Stimulated activated CD8-positive, alpha-beta memory T cell treated with anti-CD3 and anti-CD28 coated beads, Interleukin-15, amount 100 ng/mL, for 24 hours (primary cell): Measurements from ENCODE around the gene CACNA2D2.

Experiments used
- DNase-seq: peaks from one replicate; pipeline ENCODE4 v3.0.0-alpha.2; 2020; ENCODE audit warnings: low read depth

The CACNA2D2 gene

GRCh38 chr3:50502225-50502583 lies 1.2 kb downstream of the CACNA2D2 start:
- no peak for DNase-seq

DNA sequence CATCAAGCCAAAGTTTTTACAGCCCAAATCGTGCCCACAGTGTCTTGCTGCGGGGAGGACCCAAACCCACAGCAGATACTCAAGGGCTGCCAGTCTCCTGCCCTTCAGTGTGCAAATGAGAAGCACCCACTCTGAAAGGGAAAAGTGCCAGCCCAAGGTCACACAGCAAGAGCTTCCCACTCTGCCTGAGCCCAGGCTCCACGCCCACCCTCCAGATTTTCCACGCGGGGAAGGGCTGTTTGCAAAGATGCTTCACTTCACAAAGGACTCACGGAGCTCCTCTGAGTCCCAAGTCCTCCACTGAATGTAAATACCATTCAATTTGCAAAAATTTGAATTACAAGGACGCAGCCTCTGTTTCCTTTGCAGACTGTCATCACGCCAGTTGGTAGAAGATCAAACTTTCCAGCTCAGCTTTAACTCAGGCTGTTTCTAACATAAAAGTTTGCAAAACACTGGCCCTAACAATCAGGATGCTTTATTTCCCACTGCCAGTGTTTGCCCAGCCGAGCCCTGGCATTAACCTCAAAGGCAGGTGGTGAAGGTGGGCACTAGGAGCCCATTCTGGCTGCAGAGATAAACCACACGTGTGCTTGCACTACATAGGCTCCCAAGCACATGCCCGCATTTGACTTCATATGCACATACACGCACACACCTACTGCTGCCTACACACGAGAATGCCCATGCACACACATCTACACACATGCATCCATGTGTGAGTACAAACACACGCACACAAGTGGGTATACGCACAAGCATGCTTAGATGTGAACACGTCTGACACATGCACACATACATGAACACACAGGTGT lies 7.6 kb downstream of the CACNA2D2 start:
- DNase-seq: no peak

DNA sequence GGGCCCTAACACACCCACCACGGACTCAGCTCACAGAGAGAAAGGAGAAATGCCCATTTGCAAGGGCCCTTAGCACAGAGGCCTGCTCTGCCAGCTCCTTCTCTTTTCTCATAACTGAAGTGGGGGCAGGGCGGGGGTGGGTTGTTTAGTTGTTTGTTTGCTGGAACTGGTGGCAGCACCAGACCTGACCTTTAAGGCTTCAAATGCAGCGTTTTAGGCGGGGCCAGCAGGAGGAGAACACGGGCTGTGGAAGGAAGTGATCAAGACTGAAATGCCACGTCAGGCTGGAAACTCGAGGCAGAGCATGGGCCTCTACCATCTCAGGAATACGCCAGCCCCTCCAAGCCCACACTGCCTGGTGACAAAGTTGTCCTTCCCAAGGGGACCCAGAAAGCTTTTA lies 9.3 kb downstream of the CACNA2D2 start:
- no peak for DNase-seq

DNA sequence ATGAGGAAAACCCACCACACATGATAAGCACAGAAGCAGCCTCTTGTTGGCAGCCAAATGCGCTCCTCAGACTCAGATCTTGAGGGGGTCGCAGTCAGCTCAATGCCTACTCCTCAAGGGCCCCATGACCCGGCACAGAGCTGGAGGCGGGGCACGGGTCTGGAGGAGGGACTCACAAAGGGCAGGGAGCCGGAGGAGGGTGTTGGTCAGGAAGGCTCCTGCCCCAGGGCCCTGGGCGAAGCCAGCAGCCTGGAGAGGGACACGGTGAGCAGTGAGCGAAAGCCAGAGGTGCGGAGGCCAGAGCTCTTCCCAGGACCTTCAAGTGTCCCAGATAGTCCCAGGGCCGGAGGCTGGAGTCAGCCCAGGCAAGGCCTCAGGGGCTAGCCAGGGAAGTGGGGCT lies 9.8 kb downstream of the CACNA2D2 start:
- no peak for DNase-seq

- no peak for DNase-seq
These were observed 10.3 kb downstream of the CACNA2D2 start for GRCh38 chr3:50493086-50493485.

DNA sequence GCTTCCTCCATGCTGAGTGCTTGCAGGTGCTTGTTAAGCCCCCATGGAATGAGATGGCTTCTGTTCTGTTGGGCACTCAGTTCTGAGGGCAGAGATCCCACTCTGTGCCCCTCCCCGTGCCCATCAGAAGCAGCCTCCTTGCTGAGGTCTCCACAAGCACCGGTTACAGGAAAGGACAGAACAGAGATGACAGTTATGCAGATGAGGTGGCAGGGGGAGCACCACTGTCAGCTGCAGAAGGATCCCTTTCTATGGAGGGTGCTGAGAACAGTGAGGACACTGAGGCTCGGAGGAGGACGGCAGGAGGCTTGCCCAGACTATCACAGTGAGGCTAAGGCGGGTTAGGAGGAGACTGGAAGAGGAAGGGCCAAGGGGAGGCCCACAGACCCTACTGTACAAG lies 12.4 kb downstream of the CACNA2D2 start:
- no peak for DNase-seq

DNA sequence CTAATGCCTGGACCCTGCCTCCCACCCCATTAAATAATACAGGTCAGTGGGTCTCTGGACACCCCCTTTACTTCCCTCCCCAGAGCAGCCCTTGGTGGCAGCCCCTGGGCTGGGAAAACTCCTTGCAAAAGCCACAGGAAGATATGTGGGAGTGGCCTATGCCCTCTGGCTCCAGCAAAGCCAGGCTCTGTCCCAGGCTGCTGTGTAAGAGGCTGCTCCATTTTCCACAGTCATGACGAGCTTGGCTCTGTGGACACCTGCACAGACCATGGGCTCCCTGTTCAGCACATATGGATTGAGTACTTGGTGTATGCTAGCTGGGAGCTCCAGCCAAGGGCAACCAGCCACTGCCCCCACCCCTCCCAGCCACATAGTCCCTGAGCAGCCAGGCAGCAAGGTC lies 13.0 kb downstream of the CACNA2D2 start:
- DNase-seq: no peak

DNA sequence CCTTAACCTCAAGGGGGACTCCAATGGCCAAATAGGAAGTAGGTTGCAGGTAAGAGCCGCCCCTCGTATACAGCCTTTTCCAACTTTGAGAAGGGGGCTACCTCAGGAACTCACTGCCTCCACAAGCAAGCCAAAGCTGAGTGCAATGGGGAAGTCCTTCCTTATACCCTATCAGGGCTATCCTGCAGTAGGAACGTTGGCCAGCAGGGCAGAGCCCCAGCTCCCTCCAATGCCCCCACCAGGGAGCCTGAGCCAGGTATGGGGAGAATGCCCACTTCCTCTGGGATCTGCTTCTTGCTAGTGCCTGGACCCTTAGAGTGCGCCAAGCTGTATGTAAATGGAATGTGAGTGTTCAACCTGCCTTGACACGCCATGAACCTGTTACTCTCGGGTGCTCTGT lies 16.3 kb downstream of the CACNA2D2 start:
- no peak for DNase-seq

GRCh38 chr3:50486219-50486888 lies 17.1 kb downstream of the CACNA2D2 start:
- no peak for DNase-seq

DNA sequence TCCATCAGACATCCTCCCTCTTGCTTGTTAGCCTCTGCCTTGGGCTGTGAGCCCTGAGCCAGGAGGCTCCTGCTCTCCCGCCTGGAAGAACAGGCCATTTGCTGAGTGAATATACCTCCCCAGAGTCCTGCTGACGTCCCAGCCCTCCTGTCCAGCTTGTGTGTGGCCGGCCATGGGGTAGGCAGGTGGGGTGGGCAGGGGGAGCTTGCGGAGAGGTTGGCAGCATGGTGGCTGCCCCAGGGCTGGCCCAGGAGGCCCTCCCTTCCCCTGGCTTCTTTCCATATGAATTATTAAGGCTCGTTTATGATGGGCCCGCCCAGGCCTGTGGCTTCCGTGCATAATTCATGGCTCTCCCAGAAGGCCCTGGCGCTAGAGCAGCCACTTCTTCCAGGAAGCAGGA lies 18.7 kb downstream of the CACNA2D2 start:
- no peak for DNase-seq

- DNase-seq: no peak
These were observed 20.1 kb downstream of the CACNA2D2 start for GRCh38 chr3:50483374-50483773.

DNA sequence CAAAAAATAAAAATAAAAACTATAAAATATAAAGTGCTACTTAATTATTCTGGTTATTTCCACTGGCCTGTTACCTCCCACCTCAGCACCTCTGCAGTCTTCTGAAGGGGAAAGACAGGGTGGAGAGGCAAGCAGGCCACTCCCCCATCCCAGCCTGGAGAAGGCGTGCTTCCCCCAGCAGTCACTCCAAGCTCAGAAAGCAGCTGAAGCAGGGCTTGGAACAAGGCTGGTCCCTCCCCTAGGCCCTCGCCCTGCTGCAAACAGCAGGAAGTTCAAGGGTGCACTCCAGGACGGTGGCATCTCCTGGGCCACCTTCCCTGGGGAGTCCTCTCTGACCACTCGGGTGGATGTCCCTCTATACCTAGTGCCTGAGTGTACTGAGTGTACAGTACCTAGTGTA lies 21.4 kb downstream of the CACNA2D2 start:
- no peak for DNase-seq

- DNase-seq: no peak
These were observed 23.0 kb downstream of the CACNA2D2 start for GRCh38 chr3:50480471-50480870.

DNA sequence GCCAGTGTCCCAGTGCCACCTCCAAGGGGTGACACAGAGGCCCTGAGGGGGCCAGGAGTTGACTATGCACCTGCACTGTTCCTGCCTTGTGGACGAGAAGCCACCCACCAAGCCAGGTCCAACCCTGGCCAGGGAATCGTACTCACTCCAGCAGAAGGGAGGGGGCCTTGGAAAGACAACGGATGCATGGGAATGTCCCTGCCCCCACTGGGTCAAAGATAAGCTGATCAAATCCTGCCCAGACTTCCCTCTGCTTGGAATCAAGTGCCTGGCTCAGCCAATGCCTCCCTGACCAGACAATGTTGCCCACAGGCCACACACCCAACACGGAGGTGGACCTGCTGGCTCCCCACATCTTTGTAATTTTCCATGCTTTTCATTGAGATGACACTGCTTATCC lies 23.9 kb downstream of the CACNA2D2 start:
- no peak for DNase-seq

DNA sequence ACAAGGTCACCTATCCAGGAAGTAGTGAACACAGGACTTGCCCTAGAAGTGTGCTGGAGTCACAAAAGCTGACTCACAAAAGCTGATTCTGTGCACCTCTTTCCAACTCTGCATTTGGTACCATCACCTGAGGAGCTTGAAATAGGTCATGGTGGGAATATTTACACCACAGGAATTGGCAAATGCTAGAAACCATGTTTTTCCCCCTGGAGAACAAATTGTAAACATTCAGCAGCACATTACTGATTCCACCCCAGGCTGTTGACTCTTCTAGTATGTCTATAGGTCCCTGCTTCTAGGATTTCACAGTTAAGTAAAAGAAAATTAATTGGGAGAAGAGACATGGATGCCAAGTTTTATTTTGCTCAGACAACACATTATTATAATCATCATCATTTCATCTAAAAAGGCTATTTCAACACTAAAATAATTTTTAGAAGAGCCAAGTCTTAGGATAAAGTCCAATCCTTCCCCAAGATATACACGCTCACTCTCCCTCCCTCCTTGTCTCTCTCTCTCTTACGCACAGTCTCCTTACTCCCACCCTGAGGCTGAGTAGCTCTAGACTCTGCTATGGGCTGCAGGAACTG lies 24.7 kb downstream of the CACNA2D2 start:
- no peak for DNase-seq

- DNase-seq: no peak
These were observed 25.4 kb downstream of the CACNA2D2 start for GRCh38 chr3:50478051-50478450.

DNA sequence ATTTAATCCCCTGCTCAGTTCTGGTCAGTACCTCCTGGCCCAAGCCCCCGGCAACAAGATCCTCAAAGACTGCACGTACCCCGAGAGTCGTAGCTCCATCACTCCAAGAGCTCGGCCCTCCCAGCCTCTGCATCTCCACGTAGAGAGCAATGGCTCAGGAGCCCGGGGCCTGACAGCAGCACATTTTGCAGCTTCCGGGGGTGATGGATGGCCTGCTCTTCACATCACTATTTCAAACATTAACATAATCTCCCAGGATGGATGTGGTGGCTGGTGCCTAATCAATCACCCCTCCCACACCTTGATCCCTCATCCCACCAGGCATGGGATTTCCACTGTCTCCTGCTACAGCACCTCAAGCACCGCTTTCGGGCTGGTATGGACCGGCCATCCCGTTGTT lies 28.1 kb downstream of the CACNA2D2 start:
- no peak for DNase-seq

DNA sequence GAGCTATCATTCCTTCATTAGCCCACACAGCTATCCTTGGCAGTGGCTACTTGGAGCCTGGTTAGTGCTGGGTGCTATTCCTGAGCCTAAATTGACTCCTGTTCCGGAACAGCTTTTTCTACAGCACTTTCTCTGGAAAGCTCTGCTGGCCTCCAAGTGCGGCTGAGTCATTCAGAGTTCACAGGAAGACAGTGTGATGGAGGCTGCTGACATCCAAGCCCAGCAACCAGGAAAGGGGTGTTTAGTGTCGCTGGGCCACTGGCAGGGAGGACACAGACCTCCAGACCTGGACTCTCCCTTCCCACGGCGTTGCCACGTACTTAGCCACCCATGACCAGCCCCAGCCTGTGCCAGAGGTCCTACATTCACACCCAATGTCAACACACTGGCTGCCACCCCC lies 28.7 kb downstream of the CACNA2D2 start:
- no peak for DNase-seq

- DNase-seq: no peak
These were observed 29.7 kb downstream of the CACNA2D2 start for GRCh38 chr3:50473768-50474167.

- no peak for DNase-seq
These were observed 30.5 kb downstream of the CACNA2D2 start for GRCh38 chr3:50472958-50473357.

GRCh38 chr3:50470658-50471057 lies 32.8 kb downstream of the CACNA2D2 start:
- no peak for DNase-seq

DNA sequence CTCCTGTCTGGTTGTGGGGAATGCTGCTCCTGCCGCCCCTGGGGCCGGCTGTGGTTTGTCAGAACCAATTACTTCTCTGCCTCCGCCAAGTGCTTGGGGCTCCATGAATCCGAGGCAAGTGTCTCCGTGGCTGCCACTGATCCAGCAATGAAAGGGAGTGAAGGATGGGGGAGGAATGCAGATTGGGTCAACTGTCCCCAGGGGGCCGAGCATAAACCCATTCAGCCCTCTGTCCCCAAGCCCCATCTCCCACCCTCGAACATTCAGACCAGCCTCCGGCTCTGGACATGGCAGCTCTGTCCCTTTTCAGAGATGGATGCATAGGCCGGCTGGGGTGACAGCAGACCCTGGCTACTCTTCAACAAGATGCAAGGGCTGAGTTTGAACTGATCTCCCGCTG lies 35.5 kb downstream of the CACNA2D2 start:
- DNase-seq: no peak

DNA sequence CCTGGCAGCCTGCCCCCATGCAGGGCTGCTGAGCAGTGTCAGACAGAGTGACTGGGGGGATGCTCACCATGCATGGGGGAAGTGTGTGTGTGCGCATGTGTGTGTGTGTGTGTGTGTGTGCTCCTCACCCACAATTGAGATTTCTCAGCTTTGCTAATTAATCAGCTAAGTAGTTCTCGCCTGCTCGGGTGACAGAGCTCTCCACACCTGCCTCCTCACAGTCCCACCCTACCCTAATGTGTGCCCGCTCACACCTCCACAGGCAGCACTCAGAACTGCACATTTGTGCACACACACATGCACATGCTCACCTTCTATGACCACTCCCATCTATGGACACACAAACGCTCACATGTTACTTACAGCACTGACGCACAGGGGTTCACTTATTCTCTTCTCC lies 37.3 kb downstream of the CACNA2D2 start:
- no peak for DNase-seq

- no peak for DNase-seq
These were observed 38.9 kb downstream of the CACNA2D2 start for GRCh38 chr3:50464569-50464968.
